ENCODE data around the gene FANCB.

FANCB gene

DNA sequence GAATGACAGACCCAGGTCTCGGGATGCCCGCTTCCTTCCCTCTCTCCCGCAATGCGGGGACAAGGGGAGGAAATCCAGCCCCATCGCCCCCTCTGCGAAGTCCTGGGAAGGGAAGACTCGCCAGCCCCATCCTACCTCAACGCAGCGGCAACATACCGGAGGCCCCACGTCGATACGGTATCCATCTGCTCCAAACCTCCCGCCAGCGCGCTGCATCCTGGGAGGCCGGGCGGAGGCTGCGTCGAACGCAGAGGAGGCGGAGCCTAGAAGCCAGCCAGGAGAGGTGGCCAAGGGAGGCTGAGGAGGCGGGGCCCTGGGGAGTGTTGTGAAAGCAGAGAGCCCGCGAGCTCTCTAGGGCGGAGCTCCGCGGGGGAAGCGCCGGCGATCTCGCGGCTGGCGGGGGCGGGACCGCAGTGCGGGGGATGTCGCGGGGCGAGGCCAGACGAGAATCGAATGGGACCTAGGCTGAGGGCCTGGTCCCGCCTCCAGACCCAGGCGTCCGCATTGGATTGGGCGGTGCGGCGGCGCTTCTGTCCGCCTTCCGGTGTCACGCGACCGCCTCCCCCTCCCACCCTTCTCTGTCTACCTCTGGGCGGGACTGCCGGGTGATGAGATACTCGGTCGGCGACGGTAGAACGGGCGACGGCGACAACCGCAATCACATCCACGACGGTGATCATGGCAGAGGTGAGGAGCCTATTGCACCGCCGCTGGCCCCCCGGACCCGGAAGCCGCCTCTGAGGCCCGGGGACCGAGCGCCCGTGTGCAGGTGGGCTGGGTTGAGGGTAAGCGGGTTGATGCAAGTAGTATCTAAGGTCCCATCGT, at the start of gene FANCB, which contains the start of gene MOSPD2:
Gene FANCB, minus strand, starts transcription at position 219 of the 825 bp plus-strand sequence. CDS start 7,559 bp downstream, outside the sequence.
Gene MOSPD2, plus strand, starts transcription at position 571 of the 825 bp plus-strand sequence. Its CDS starts 108 bp downstream, at position 679.
- peak; percentile 96 for DNase-seq (ENCODE audit: low read depth, low spot score)
- TF ChIP-seq, protein P1, sequence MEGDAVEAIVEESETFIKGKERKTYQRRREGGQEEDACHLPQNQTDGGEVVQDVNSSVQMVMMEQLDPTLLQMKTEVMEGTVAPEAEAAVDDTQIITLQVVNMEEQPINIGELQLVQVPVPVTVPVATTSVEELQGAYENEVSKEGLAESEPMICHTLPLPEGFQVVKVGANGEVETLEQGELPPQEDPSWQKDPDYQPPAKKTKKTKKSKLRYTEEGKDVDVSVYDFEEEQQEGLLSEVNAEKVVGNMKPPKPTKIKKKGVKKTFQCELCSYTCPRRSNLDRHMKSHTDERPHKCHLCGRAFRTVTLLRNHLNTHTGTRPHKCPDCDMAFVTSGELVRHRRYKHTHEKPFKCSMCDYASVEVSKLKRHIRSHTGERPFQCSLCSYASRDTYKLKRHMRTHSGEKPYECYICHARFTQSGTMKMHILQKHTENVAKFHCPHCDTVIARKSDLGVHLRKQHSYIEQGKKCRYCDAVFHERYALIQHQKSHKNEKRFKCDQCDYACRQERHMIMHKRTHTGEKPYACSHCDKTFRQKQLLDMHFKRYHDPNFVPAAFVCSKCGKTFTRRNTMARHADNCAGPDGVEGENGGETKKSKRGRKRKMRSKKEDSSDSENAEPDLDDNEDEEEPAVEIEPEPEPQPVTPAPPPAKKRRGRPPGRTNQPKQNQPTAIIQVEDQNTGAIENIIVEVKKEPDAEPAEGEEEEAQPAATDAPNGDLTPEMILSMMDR (IDR thresholded peaks at IDR 0.05; ENCODE audit: low read depth, low read length): no peak

DNA sequence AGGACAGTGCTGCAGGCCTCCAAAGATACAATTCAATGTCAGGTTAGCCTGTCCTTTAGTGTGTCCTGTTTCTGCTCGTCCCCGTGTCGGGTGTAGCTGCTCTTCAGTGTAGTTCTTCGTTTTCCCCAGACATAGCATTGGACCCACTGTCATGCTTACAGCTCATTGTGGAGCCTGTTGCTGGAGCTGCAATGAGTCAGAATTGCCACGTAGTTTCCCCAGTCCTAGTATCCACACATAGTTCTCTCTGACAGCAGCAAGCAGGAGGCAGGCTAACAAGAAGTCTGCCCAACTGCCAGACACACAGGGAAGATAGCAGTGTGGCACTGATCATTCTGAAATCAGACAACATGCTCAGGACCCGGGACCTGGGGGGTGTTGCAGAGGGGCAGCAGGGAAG, 49.6 kb upstream of the FANCB start:
- in situ Hi-C loops (cut with HindIII; ENCODE audit: low sequenced_read_pairs): no loop called here
- H3K4me3 ChIP-seq (ENCODE audit: low read depth, low read length): no peak overlapping the region
- DNase-seq (ENCODE audit: low read depth, low spot score): peak; percentile 82
- TF ChIP-seq, protein P1 (IDR thresholded peaks at IDR 0.05; ENCODE audit: low read depth, low read length): no peak

More for the DNA sequence above, at the start of gene FANCB, which contains the start of gene MOSPD2:
- in situ Hi-C loops (cut with HindIII; ENCODE audit: low sequenced_read_pairs): no loop called here
- peak within 1 kb of the TSS; percentile 82 for H3K4me3 ChIP-seq (ENCODE audit: low read depth, low read length)

DNA sequence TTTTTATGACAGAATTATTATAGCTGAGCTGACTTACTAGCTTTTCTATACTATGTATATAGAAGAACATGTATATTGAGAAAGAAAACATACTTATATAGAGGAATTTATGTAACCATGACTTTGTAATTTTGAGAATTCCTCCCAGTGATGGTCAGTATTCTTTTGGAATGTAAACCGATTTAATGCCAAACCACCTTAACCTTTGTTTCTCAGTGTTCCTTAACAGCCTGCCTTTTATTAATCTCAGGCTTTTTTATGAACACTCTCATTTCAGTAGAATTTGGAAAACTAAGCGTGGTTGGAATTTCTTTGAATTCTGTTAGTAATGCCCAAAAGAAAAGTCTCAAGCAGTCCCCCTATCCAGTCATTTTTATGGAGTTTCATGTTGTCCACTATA, 47.3 kb upstream of the FANCB start:
- no peak overlapping the region for H3K4me3 ChIP-seq (ENCODE audit: low read depth, low read length)
- in situ Hi-C loops (cut with HindIII; ENCODE audit: low sequenced_read_pairs): no loop called here
- peak; percentile 59 for DNase-seq (ENCODE audit: low read depth, low spot score)
- TF ChIP-seq, protein P1 (IDR thresholded peaks at IDR 0.05; ENCODE audit: low read depth, low read length): no peak

DNA sequence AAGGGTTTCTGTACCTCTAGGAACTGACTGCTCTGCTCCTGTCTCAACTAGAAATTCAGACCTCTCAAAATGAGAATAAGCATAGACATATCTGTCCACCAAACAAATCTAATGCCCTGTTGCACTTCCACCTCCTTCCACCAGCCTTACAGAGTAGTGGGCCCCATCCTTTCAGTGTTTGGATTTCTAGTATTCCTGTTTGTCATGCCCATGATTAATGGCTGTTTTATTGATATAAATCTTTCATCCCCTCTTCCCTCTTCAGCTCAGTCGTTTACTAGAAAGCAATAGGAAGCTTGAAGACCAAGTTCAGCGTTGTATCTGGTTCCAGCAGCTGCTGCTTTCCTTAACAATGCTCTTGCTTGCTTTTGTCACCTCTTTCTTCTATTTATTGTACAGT, 46.5 kb upstream of the FANCB start:
- TF ChIP-seq, protein P1 (IDR thresholded peaks at IDR 0.05; ENCODE audit: low read depth, low read length): no peak
- in situ Hi-C loops (cut with HindIII; ENCODE audit: low sequenced_read_pairs): no loop called here
- H3K4me3 ChIP-seq (ENCODE audit: low read depth, low read length): no peak overlapping the region
- DNase-seq (ENCODE audit: low read depth, low spot score): no peak

DNA sequence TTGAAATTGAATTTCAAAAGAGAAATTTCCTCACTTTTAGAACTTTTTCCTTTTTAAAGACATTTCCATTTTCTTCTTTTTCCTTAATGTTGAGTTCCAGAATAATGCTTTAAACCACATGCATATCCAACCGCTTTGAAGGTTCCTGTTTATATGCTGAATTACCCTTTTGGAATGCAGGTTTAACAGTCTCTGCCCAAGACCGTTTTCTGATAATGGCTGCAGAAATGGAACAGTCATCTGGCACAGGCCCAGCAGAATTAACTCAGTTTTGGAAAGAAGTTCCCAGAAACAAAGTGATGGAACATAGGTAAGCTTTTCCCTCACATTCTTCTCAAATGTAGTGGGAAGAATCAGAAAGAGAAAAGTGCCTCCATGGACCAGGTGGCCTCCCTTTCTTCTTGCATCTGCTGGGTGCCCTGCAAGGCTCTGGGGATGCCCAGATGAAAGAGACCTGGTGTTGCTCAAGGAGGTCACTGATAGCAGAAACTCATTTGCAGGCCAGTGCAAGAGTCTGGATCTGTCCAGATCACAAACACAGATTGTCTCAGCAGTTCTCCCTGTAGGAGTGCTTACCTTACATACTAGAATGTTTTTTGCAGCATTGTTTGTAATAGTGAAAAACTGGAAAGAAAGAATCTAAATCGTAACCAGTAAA, 43.3 kb upstream of the FANCB start:
- no peak overlapping the region for H3K4me3 ChIP-seq (ENCODE audit: low read depth, low read length)
- DNase-seq (ENCODE audit: low read depth, low spot score): peak; percentile 78
- TF ChIP-seq, protein P1 (IDR thresholded peaks at IDR 0.05; ENCODE audit: low read depth, low read length): no peak
- in situ Hi-C loops (cut with HindIII; ENCODE audit: low sequenced_read_pairs): no loop called here

DNA sequence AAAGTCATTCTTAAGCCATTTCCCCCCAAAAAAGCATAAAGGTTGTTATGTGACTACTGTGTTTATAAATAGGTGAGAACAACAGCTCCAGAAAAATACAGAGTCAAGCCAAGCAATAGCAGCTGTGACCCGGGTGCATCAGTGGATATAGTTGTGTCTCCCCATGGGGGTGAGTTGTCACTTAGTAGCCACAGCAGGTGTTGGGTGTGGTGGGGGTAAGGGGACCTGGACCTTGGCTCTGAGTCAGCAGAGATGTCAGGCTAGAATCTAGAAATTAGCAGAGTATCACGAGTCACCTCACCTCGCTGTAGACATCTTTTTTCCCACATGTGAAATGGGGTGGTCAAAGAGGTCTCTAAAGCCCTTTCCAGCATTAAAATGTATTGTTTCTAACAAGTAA, 42.7 kb upstream of the FANCB start:
- no peak for DNase-seq (ENCODE audit: low read depth, low spot score)
- in situ Hi-C loops (cut with HindIII; ENCODE audit: low sequenced_read_pairs): no loop called here
- TF ChIP-seq, protein P1 (IDR thresholded peaks at IDR 0.05; ENCODE audit: low read depth, low read length): no peak
- no peak overlapping the region for H3K4me3 ChIP-seq (ENCODE audit: low read depth, low read length)

All from astrocyte of the spinal cord (primary cell).